BLaER1 (cell line): ENCODE results near the gene BDH2.

Experiments
- H3K27ac ChIP-seq: shearing (Covaris generic); formaldehyde crosslinking; 2 replicates; pipeline ENCODE4 v1.8.1; 2022
- H3K27me3 ChIP-seq: shearing (Covaris generic); formaldehyde crosslinking; 2 replicates; pipeline ENCODE4 v1.8.1; 2022
- H3K36me3 ChIP-seq: shearing (Covaris generic); formaldehyde crosslinking; 2 replicates; pipeline ENCODE4 v1.8.1; 2022
- H3K4me1 ChIP-seq: shearing (Covaris generic); formaldehyde crosslinking; 2 replicates; pipeline ENCODE4 v1.8.1; 2022
- H3K4me2 ChIP-seq: shearing (Covaris generic); formaldehyde crosslinking; 2 replicates; pipeline ENCODE4 v1.8.1; 2022
- H3K4me3 ChIP-seq: shearing (Covaris generic); formaldehyde crosslinking; 2 replicates; pipeline ENCODE4 v1.8.1; 2022
- H3K9ac ChIP-seq: shearing (Covaris generic); formaldehyde crosslinking; 2 replicates; pipeline ENCODE4 v1.8.1; 2022
- H3K9me3 ChIP-seq: shearing (Covaris generic); formaldehyde crosslinking; 2 replicates; pipeline ENCODE4 v1.8.1; 2022
- H4K20me1 ChIP-seq: shearing (Covaris generic); formaldehyde crosslinking; 2 replicates; pipeline ENCODE4 v1.8.1; 2022
- Cebpa-rat ChIP-seq: shearing (Covaris generic); IDR thresholded peaks from 2 replicates; pipeline ENCODE4 v1.8.1; 2022

Gene BDH2

GRCh38 chr4:103099691-103100392, at the start of gene BDH2:
Gene BDH2, minus strand, starts transcription at chr4:103099834. Its CDS starts 3,580 bp downstream, at chr4:103096254.
- Histone ChIP-seq H3K27me3 (no peaks in the 10 kb centered on the region), H3K36me3 (no peaks in the 10 kb centered on the region; the same call in 1 of the 2 replicates), H3K9me3 (no peaks in the 10 kb centered on the region), H4K20me1 (no peaks in the 10 kb centered on the region), H3K4me3 (peak within 1 kb of the TSS; percentile 68), H3K27ac (peak within 1 kb of the TSS; percentile 77), H3K4me1 (peaks cover 16% of the 10 kb centered on the region), H3K4me2 (peak within 1 kb of the TSS; percentile 93), H3K9ac (peak within 1 kb of the TSS; percentile 81)
- no peak for TF ChIP-seq Cebpa-rat

GRCh38 chr4:103144926-103145325, 45.3 kb upstream of the BDH2 start:
- no peaks in the 10 kb centered on the region for H3K9me3 ChIP-seq
- no peak overlapping the region for H3K9ac ChIP-seq
- H4K20me1 ChIP-seq: no peaks in the 10 kb centered on the region
- no peaks in the 10 kb centered on the region for H3K27me3 ChIP-seq
- TF ChIP-seq Cebpa-rat: no peak
- H3K4me3 ChIP-seq: no peak overlapping the region
- H3K27ac ChIP-seq: no peak overlapping the region
- H3K4me1 ChIP-seq: no peaks in the 10 kb centered on the region
- H3K4me2 ChIP-seq: no peak overlapping the region
- H3K36me3 ChIP-seq: peaks cover 88% of the 10 kb centered on the region

- H3K4me1 ChIP-seq: no peaks in the 10 kb centered on the region
- H3K4me3 ChIP-seq: no peak overlapping the region
- H4K20me1 ChIP-seq: no peaks in the 10 kb centered on the region
Observed at GRCh38 chr4:103137446-103137827, 37.8 kb upstream of the BDH2 start.

GRCh38 chr4:103136671-103137445, 37.2 kb upstream of the BDH2 start:
- no peaks in the 10 kb centered on the region for H3K9me3 ChIP-seq
- H3K4me1 ChIP-seq: no peaks in the 10 kb centered on the region
- no peak overlapping the region for H3K9ac ChIP-seq
- no peak overlapping the region for H3K27ac ChIP-seq
- TF ChIP-seq Cebpa-rat: no peak
- no peaks in the 10 kb centered on the region for H4K20me1 ChIP-seq
- no peak overlapping the region for H3K4me2 ChIP-seq
- peaks cover 73% of the 10 kb centered on the region for H3K36me3 ChIP-seq
- H3K27me3 ChIP-seq: no peaks in the 10 kb centered on the region
- H3K4me3 ChIP-seq: no peak overlapping the region

More at GRCh38 chr4:103137446-103137827, 37.8 kb upstream of the BDH2 start:
- TF ChIP-seq Cebpa-rat: no peak
- Histone ChIP-seq H3K4me2 (no peak overlapping the region), H3K36me3 (peaks cover 74% of the 10 kb centered on the region), H3K9ac (no peak overlapping the region), H3K9me3 (no peaks in the 10 kb centered on the region), H3K27ac (no peak overlapping the region), H3K27me3 (no peaks in the 10 kb centered on the region)

GRCh38 chr4:103129174-103129573, 29.5 kb upstream of the BDH2 start:
- H4K20me1 ChIP-seq: no peaks in the 10 kb centered on the region
- peaks cover 6% of the 10 kb centered on the region; the same call in 1 of the 2 replicates for H3K9me3 ChIP-seq
- H3K27me3 ChIP-seq: no peaks in the 10 kb centered on the region
- no peak overlapping the region for H3K27ac ChIP-seq
- no peak overlapping the region for H3K4me2 ChIP-seq
- H3K9ac ChIP-seq: no peak overlapping the region
- no peak for TF ChIP-seq Cebpa-rat
- H3K36me3 ChIP-seq: peaks cover 77% of the 10 kb centered on the region
- no peak overlapping the region for H3K4me3 ChIP-seq
- H3K4me1 ChIP-seq: no peaks in the 10 kb centered on the region

GRCh38 chr4:103126126-103126525, 26.5 kb upstream of the BDH2 start:
- peaks cover 6% of the 10 kb centered on the region; the same call in 1 of the 2 replicates for H3K9me3 ChIP-seq
- H4K20me1 ChIP-seq: no peaks in the 10 kb centered on the region
- H3K9ac ChIP-seq: no peak overlapping the region
- peaks cover 73% of the 10 kb centered on the region for H3K36me3 ChIP-seq
- no peak overlapping the region for H3K4me2 ChIP-seq
- H3K4me3 ChIP-seq: no peak overlapping the region
- H3K27me3 ChIP-seq: no peaks in the 10 kb centered on the region
- no peak overlapping the region for H3K27ac ChIP-seq
- no peaks in the 10 kb centered on the region for H3K4me1 ChIP-seq
- TF ChIP-seq Cebpa-rat: no peak

GRCh38 chr4:103123114-103123513, 23.5 kb upstream of the BDH2 start:
- no peaks in the 10 kb centered on the region for H4K20me1 ChIP-seq
- TF ChIP-seq Cebpa-rat: no peak
- H3K36me3 ChIP-seq: peaks cover 66% of the 10 kb centered on the region

GRCh38 chr4:103118166-103118565, 18.5 kb upstream of the BDH2 start:
- TF ChIP-seq Cebpa-rat: no peak
- H3K4me1 ChIP-seq: no peaks in the 10 kb centered on the region
- no peak overlapping the region for H3K9ac ChIP-seq
- H4K20me1 ChIP-seq: no peaks in the 10 kb centered on the region
- no peak overlapping the region for H3K27ac ChIP-seq
- no peak overlapping the region for H3K4me2 ChIP-seq
- H3K36me3 ChIP-seq: peaks cover 58% of the 10 kb centered on the region
- no peaks in the 10 kb centered on the region for H3K27me3 ChIP-seq
- no peaks in the 10 kb centered on the region for H3K9me3 ChIP-seq
- H3K4me3 ChIP-seq: no peak overlapping the region

More at GRCh38 chr4:103123114-103123513, 23.5 kb upstream of the BDH2 start:
- H3K4me1 ChIP-seq: no peaks in the 10 kb centered on the region
- no peak overlapping the region for H3K4me2 ChIP-seq
- H3K27me3 ChIP-seq: no peaks in the 10 kb centered on the region
- H3K4me3 ChIP-seq: no peak overlapping the region
- H3K9ac ChIP-seq: no peak overlapping the region
- no peak overlapping the region for H3K27ac ChIP-seq
- no peaks in the 10 kb centered on the region for H3K9me3 ChIP-seq

GRCh38 chr4:103111598-103111997, 12.0 kb upstream of the BDH2 start:
- Histone ChIP-seq H3K9me3 (no peaks in the 10 kb centered on the region), H3K4me2 (no peak overlapping the region), H3K4me3 (no peak overlapping the region), H3K9ac (no peak overlapping the region), H3K36me3 (peaks cover 68% of the 10 kb centered on the region), H3K4me1 (no peaks in the 10 kb centered on the region), H3K27ac (no peak overlapping the region), H4K20me1 (no peaks in the 10 kb centered on the region), H3K27me3 (no peaks in the 10 kb centered on the region)
- TF ChIP-seq Cebpa-rat: no peak

GRCh38 chr4:103108542-103108941, 8.9 kb upstream of the BDH2 start:
- H3K36me3 ChIP-seq: peaks cover 54% of the 10 kb centered on the region
- no peak overlapping the region for H3K27ac ChIP-seq
- no peak for TF ChIP-seq Cebpa-rat
- H3K9ac ChIP-seq: no peak overlapping the region
- no peaks in the 10 kb centered on the region for H3K27me3 ChIP-seq
- no peaks in the 10 kb centered on the region for H3K4me1 ChIP-seq
- H3K9me3 ChIP-seq: no peaks in the 10 kb centered on the region
- H4K20me1 ChIP-seq: no peaks in the 10 kb centered on the region
- H3K4me2 ChIP-seq: no peak overlapping the region
- H3K4me3 ChIP-seq: no peak overlapping the region
